HEK293T (cell line): ENCODE measurements around the gene HMOX1.
A peak's percentile ranks its signal among the peaks of the same experiment; 100 is the strongest.
"Not testable (repeated sequence)": the region's sequence is repeated elsewhere in the genome, so short reads cannot be mapped to it uniquely, and the experiment has no call there.

Experiments
- CTCF ChIA-PET: fragments of 350-600 bp; formaldehyde crosslinking; extraction: SDS; loops from one replicate; lab custom pipeline; 2021; ENCODE audit warnings: antibody characterized with exemption, inconsistent platforms; lab: Yijun Ruan, JAX
- POLR2A ChIA-PET: fragments of 350-600 bp; formaldehyde crosslinking; extraction: SDS; loops from one replicate; lab custom pipeline; 2020; ENCODE audit warnings: antibody characterized with exemption, inconsistent platforms; lab: Yijun Ruan, JAX
- DNase-seq: peaks from one replicate; pipeline ENCODE4 v3.0.0; 2012; ENCODE audit warnings: mixed read lengths; ENCODE audit errors: extremely low spot score
- ARNT ChIP-seq: fragments of 450-650 bp; IDR thresholded peaks from 2 replicates; pipeline ENCODE4 v1.6.1; 2017; ENCODE audit warnings: mild to moderate bottlenecking
- BHLHE40 ChIP-seq: fragments of 450-650 bp; IDR thresholded peaks from 2 replicates; pipeline ENCODE4 v1.6.1; 2016; ENCODE audit warnings: mild to moderate bottlenecking, moderate library complexity, borderline replicate concordance
- CTBP1 ChIP-seq: fragments of 450-650 bp; IDR thresholded peaks from 2 replicates; pipeline ENCODE4 v1.6.1; 2016; ENCODE audit warnings: borderline replicate concordance
- ELF4 ChIP-seq: fragments of 450-650 bp; IDR thresholded peaks from 2 replicates; pipeline ENCODE4 v1.6.1; 2017; ENCODE audit warnings: antibody characterized with exemption
- FOXA1 ChIP-seq: fragments of 450-650 bp; IDR thresholded peaks from 2 replicates; pipeline ENCODE4 v1.6.1; 2016; ENCODE audit warnings: mild to moderate bottlenecking
- FOXK2 ChIP-seq: fragments of 450-650 bp; IDR thresholded peaks from 2 replicates; pipeline ENCODE4 v1.6.1; 2016; ENCODE audit warnings: mild to moderate bottlenecking
- FOXM1 ChIP-seq: fragments of 450-650 bp; IDR thresholded peaks from 2 replicates; pipeline ENCODE4 v1.6.1; 2017; ENCODE audit warnings: mild to moderate bottlenecking, borderline replicate concordance
- HDGF ChIP-seq: fragments of 450-650 bp; IDR thresholded peaks from 2 replicates; pipeline ENCODE4 v1.6.1; 2017; ENCODE audit warnings: antibody characterized with exemption, borderline replicate concordance
- L3MBTL2 ChIP-seq: fragments of 450-650 bp; conservative IDR thresholded peaks from 2 replicates; pipeline ENCODE4 v1.6.1; 2016; ENCODE audit warnings: mild to moderate bottlenecking
- LEF1 ChIP-seq: fragments of 450-650 bp; IDR thresholded peaks from 2 replicates; pipeline ENCODE4 v1.6.1; 2017; ENCODE audit warnings: mild to moderate bottlenecking, borderline replicate concordance
- NFRKB ChIP-seq: fragments of 450-650 bp; IDR thresholded peaks from 2 replicates; pipeline ENCODE4 v1.6.1; 2016; ENCODE audit warnings: mild to moderate bottlenecking, moderate library complexity
- SP1 ChIP-seq: fragments of 450-650 bp; IDR thresholded peaks from 2 replicates; pipeline ENCODE4 v1.6.1; 2017
- SUZ12 ChIP-seq: fragments of 450-650 bp; IDR thresholded peaks from 2 replicates; pipeline ENCODE4 v1.6.1; 2016; ENCODE audit warnings: mild to moderate bottlenecking
- TARDBP ChIP-seq: fragments of 450-650 bp; IDR thresholded peaks from 2 replicates; pipeline ENCODE4 v1.6.1; 2016
- ZNF384 ChIP-seq: fragments of 450-650 bp; IDR thresholded peaks from 2 replicates; pipeline ENCODE4 v1.6.1; 2016
- TF ChIP-seq, protein P1 (sequence below): fragments of 450-650 bp; IDR thresholded peaks from 2 replicates; pipeline ENCODE4 v1.6.1; 2016

The HMOX1 gene

DNA sequence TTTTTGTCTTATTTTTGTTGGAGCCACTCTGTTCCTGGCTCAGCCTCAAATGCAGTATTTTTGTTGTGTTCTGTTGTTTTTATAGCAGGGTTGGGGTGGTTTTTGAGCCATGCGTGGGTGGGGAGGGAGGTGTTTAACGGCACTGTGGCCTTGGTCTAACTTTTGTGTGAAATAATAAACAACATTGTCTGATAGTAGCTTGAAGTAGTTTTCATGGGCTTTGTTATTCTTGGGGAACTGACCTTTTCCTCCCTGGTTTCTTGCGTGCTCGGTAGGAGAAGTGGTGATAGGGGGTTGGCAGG is 13.1 kb downstream of the HMOX1 start:
- no peak for TF ChIP-seq L3MBTL2
- no peak for TF ChIP-seq ARNT
- no peak for TF ChIP-seq NFRKB
- TF ChIP-seq ZNF384, result no peak
- TF ChIP-seq HDGF, result no peak
- TF ChIP-seq BHLHE40, result no peak
- TF ChIP-seq, protein P1, sequence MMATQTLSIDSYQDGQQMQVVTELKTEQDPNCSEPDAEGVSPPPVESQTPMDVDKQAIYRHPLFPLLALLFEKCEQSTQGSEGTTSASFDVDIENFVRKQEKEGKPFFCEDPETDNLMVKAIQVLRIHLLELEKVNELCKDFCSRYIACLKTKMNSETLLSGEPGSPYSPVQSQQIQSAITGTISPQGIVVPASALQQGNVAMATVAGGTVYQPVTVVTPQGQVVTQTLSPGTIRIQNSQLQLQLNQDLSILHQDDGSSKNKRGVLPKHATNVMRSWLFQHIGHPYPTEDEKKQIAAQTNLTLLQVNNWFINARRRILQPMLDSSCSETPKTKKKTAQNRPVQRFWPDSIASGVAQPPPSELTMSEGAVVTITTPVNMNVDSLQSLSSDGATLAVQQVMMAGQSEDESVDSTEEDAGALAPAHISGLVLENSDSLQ, result no peak
- no peak for TF ChIP-seq LEF1
- no peak for TF ChIP-seq SUZ12
- no peak for TF ChIP-seq FOXK2
- TF ChIP-seq FOXA1, result no peak
- no peak for TF ChIP-seq SP1
- no peak for TF ChIP-seq CTBP1
- TF ChIP-seq FOXM1, result no peak
- DNase-seq, result no peak
- CTCF ChIA-PET, result no interaction called here
- POLR2A ChIA-PET, result no interaction called here

DNA sequence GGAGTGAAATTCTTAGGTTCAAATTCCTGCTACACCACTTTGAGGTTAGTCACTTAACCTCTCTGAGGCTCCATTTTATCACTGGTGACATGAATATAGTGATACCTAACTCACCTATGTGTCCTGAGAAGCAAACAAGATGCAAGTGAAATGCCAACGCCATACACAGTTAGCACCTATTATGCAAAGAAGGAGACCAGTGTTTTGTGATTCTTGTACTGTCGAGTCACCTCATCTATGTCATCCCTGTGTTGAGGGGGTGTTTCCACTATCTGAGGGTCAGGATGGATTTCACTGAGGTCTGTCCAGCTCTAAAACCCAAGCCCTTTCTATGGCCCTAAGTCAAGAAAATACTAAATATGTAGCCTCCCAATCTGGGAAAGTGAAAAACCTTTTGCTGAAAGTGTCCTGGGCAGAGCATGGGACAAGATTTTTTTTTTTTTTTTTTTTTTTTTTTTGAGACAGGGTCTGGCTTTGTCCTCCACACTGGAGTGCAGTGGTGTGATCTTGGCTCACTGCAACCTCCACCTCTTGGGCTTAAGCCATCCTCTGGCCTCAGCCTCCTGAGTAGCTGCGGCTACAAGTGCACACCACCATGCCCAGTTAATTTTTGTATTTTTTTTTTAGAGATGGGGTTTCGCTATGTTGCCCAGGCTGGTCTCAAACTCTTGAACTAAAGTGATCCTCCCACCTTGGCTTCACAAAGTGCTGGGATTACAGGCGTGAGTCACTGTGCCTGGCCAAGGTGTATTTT is 14.1 kb downstream of the HMOX1 start:
- CTCF ChIA-PET, result no interaction called here

DNA sequence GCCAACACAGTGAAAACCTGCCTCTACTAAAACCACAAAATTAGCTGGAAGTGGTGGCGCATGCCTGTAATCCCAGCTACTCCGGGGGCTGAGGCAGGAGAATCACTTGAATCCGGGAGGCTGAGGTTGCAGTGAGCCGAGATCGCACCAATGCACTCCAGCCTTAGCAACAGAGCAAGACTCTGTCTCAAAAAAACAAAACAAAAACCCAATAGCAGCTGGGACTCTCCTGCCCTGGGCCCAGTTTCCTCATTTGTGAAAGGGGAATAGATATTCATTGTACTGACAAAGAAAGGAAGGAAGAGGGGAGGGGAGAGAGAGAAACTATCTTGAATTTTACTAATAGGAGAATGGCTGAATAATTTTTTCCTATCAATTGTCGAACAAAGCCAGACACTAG is 15.7 kb downstream of the HMOX1 start:
- CTCF ChIA-PET, POLR2A ChIA-PET, DNase-seq: not testable (repeated sequence)

More for the DNA sequence above, 14.1 kb downstream of the HMOX1 start:
- POLR2A ChIA-PET, result no interaction called here
- TF ChIP-seq, protein P1, result no peak
- TF ChIP-seq FOXM1 (no peak), HDGF (no peak), ZNF384 (0 out of 2 replicates have a peak, but pooled peaks have one; percentile 7), FOXA1 (no peak)
- DNase-seq, result no peak

DNA sequence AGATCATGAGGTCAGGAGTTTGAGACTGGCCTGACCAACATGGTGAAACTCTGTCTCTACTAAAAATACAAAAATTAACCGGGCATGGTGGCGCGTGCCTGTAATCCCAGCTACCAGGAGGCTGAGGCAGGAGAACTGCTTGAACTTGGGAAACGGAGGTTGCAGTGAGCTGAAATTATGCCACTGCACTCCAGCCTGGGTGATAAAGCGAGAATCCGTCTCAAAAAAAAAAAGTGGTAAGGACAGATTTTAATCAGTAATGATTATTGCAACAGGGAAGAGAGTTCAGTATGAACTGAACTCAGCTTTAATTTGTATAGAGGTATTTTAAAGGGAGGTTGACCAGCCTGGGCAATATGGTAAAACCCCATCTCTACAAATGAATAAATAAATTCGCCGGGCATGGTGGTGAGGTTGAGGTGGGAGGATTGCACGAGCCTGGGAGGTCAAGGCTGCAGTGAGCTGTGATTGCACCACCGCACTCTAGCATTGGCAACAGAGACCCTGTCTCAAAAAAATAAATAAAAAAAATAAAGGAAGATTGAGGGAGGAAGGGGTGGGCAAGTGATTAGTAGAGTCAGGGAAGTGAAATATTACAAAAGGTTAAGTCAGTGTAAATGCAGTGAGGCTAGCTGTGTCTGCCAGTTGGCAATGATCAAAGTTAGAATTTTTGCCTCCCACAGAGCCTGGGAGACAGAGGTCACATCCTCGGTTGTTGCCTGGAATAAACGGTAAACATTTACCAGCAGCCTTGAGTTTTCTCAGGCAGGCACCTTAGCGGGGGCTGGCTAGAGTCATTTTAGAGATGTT is 16.4 kb downstream of the HMOX1 start:
- TF ChIP-seq ARNT (no peak), ELF4 (no peak), CTBP1 (no peak), TARDBP (no peak), SP1 (no peak), FOXK2 (no peak)
- TF ChIP-seq, protein P1, result no peak
- ChIA-PET CTCF (interaction anchor here (0.7 kb wide), 1 partner anchor 22 kb away, joined by 3 read pairs; no protein-coding TSS in a partner anchor), POLR2A (interaction anchor here (0.9 to 2.5 kb wide), 2 partner anchors 46 to 97 kb away, joined by 3 to 12 read pairs; partner anchors contain the start of gene TOM1)
- DNase-seq, result no peak

- POLR2A ChIA-PET, result interaction anchor here (0.6 to 2.5 kb wide), 9 partner anchors 9 to 143 kb away, joined by 3 to 12 read pairs (median 4); partner anchors contain the start of gene TOM1
- CTCF ChIA-PET, result no interaction called here
- TF ChIP-seq L3MBTL2, result no peak
- no peak for TF ChIP-seq SP1
- TF ChIP-seq HDGF, result no peak
- TF ChIP-seq, protein P1, result no peak
- no peak for TF ChIP-seq ZNF384
- no peak for TF ChIP-seq TARDBP
- no peak for TF ChIP-seq FOXA1
- TF ChIP-seq FOXM1, result no peak
- no peak for TF ChIP-seq ARNT
- TF ChIP-seq ELF4, result no peak
- TF ChIP-seq BHLHE40, result no peak
- no peak for TF ChIP-seq FOXK2
- DNase-seq, result no peak
These were observed 17.7 kb downstream of the HMOX1 start for GRCh38 chr22:35398591-35398973.
